ENCODE results near the gene RNF123. TPM values are rescaled to one million over a fixed set of nuclear protein-coding genes. Genes with fewer than 3 reads are reported as not detected.

Gene RNF123
- total and polyA plus RNA-seq, 2 donors (not counting 1 experiment from before 2014, with no cell fraction given), result 51.8 to 69.0 TPM

DNA sequence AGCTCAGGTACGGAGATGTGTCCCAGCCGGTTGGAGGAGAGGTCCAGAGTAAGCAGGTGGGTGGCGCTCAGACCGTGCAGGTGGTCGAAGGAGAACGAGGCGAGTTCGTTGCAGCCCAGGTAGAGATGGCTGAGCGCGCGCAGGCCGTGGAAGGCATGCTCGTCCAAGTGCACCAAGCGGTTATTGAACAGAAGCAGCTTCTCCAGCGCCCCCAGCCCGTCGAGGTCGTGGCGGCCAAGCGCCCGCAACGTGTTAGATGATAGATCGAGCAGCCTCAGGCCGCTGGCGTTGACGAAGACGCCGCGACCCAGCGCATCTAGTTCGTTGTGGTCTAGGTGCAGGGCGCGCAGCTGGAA, 29.5 kb downstream of the RNF123 start:
- H2AFZ ChIP-seq (ENCODE audit: insufficient read depth, low read depth, low read length, poor library complexity, severe bottlenecking), result peak overlapping the region; percentile 66
- TF ChIP-seq, protein P1, sequence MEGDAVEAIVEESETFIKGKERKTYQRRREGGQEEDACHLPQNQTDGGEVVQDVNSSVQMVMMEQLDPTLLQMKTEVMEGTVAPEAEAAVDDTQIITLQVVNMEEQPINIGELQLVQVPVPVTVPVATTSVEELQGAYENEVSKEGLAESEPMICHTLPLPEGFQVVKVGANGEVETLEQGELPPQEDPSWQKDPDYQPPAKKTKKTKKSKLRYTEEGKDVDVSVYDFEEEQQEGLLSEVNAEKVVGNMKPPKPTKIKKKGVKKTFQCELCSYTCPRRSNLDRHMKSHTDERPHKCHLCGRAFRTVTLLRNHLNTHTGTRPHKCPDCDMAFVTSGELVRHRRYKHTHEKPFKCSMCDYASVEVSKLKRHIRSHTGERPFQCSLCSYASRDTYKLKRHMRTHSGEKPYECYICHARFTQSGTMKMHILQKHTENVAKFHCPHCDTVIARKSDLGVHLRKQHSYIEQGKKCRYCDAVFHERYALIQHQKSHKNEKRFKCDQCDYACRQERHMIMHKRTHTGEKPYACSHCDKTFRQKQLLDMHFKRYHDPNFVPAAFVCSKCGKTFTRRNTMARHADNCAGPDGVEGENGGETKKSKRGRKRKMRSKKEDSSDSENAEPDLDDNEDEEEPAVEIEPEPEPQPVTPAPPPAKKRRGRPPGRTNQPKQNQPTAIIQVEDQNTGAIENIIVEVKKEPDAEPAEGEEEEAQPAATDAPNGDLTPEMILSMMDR (IDR thresholded peaks at IDR 0.05), result no peak
- TF ChIP-seq EZH2 (IDR thresholded peaks at IDR 0.05; ENCODE audit: borderline replicate concordance, insufficient read depth, low read depth, low read length, poor library complexity, severe bottlenecking), result no peak
- H3K9me3 ChIP-seq (ENCODE audit: control extremely low read depth in 1 of 3, control insufficient read depth in 2 of 3, insufficient read depth in 1 of 3, low read length in 2 of 3), result no peaks in the 10 kb centered on the region
- 19% methylated on average over 33 of the region's 33 CpGs for WGBS (ENCODE audit: insufficient coverage)
- intact Hi-C loops (cut with micrococcal nuclease), result loop anchor here (1.0 kb wide), 6 partner anchors 45 to 187 kb away; partner anchors contain the start of genes APEH, INKA1, IP6K1 and TRAIP
- no peak overlapping the region for H3K27ac ChIP-seq (ENCODE audit: low read length in 2 of 2)
- no peak for DNase-seq
- H3K27me3 ChIP-seq (replicated peaks in 1 of 4; ENCODE audit: control extremely low read depth in 1 of 4, control insufficient read depth in 3 of 4, insufficient read depth in 4 of 4, low read length in 3 of 4), result no peaks in the 10 kb centered on the region
- ATAC-seq (ENCODE audit: low read depth), result no peak
- peak overlapping the region; percentile 95 for H3K4me2 ChIP-seq (replicated peaks; ENCODE audit: low read depth, low read length, poor library complexity, severe bottlenecking)
- peaks cover 16 to 30% of the 10 kb centered on the region in 2 donors for H3K4me1 ChIP-seq (ENCODE audit: control insufficient read depth in 2 of 2, insufficient read depth in 2 of 2, low read length in 2 of 2)
- peak overlapping the region; percentile 96 for H3K4me3 Mint-ChIP-seq
- H3K36me3 ChIP-seq (replicated peaks in 1 of 2; ENCODE audit: control extremely low read depth in 1 of 2, control insufficient read depth in 1 of 2, extremely low read depth in 1 of 2, insufficient read depth in 2 of 2, low read length in 1 of 2), result peaks cover 0 to 23% of the 10 kb centered on the region in 2 experiments
- H3K4me3 ChIP-seq (ENCODE audit: control extremely low read depth in 1 of 5, extremely low read depth in 1 of 5, insufficient read depth in 1 of 5, low read depth in 2 of 5, low read length in 4 of 5), result peak overlapping the region; percentile 65 to 77 (median 71)
- CTCF ChIA-PET, result interaction anchor here (0.6 to 3.2 kb wide), 14 partner anchors 11 to 1523 kb away, joined by 3 to 22 read pairs (median 4); partner anchors contain the start of genes INKA1, IP6K1 and RBM6
- no peaks in the 10 kb centered on the region for H3K27me3 Mint-ChIP-seq
- H3K9me3 Mint-ChIP-seq (ENCODE audit: insufficient read depth), result no peaks in the 10 kb centered on the region
- peaks cover 4% of the 10 kb centered on the region for H3K79me2 ChIP-seq (ENCODE audit: control insufficient read depth, insufficient read depth, low read length)
- POLR2A ChIA-PET, result interaction anchor here (1.0 to 3.0 kb wide), 2 partner anchors 17 to 84 kb away, joined by 3 to 9 read pairs; partner anchors contain the start of gene INKA1
- peaks cover 36% of the 10 kb centered on the region for H3K4me1 Mint-ChIP-seq
- H4K20me1 ChIP-seq (ENCODE audit: control insufficient read depth, insufficient read depth, low read length, poor library complexity, severe bottlenecking), result no peaks in the 10 kb centered on the region
- peak overlapping the region; percentile 92 for H3K27ac Mint-ChIP-seq
- H3K9ac ChIP-seq (ENCODE audit: low read length), result peak overlapping the region; percentile 79

DNA sequence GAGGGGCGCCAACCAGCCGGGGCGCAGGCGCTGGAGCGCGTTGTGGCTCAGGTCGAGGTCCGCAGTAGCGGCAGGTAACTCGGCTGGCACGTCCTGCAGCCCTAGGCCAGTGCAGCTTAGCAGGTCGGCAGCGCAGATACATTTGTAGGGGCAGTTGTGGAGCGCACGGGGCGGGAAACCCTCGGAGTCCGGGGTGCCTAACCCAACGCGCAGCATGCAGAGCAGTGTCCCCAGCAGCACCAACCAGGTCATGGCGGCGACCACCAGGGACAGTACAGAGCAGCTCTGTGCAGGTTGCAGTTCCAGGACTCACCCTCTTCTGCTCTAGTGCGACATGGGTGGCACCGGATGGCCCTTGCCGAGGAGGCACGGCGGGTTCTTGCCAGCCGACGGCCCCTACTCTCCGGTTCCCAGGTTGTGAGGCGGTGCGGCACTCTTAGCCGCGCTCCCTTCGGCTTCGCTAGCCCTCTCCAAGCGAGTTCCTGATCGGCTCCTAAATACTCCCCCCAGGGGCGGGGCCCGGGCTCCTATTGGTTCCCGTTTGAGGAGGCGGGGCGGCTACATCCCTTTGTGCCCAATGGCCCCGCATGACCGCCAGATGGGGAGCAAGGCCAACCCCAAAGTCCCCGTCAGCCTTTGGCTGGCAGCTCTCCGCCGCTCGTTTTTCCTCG, 30.0 kb downstream of the RNF123 start, which contains the start of gene AMIGO3:
Gene AMIGO3 (minus strand): TSS at position 471 of the 671 bp plus-strand sequence. CDS start 219 bp downstream, at position 252.
- Histone ChIP-seq H4K20me1 (ENCODE audit: control insufficient read depth, insufficient read depth, low read length, poor library complexity, severe bottlenecking) (no peaks in the 10 kb centered on the region), H3K36me3 (replicated peaks in 1 of 2; ENCODE audit: control extremely low read depth in 1 of 2, control insufficient read depth in 1 of 2, extremely low read depth in 1 of 2, insufficient read depth in 2 of 2, low read length in 1 of 2) (peaks cover 0 to 23% of the 10 kb centered on the region in 2 experiments), H3K4me2 (replicated peaks; ENCODE audit: low read depth, low read length, poor library complexity, severe bottlenecking) (peak within 1 kb of the TSS; percentile 95), H3K79me2 (ENCODE audit: control insufficient read depth, insufficient read depth, low read length) (peaks cover 4% of the 10 kb centered on the region), H3K4me1 (ENCODE audit: control insufficient read depth in 2 of 2, insufficient read depth in 2 of 2, low read length in 2 of 2) (peaks cover 17 to 33% of the 10 kb centered on the region in 2 donors), H3K9ac (ENCODE audit: low read length) (peak within 1 kb of the TSS; percentile 79), H3K27ac (ENCODE audit: low read length in 2 of 2) (peak within 1 kb of the TSS; percentile 66 to 74), H3K9me3 (ENCODE audit: control extremely low read depth in 1 of 3, control insufficient read depth in 2 of 3, insufficient read depth in 1 of 3, low read length in 2 of 3) (no peaks in the 10 kb centered on the region), H3K4me3 (ENCODE audit: control extremely low read depth in 1 of 5, extremely low read depth in 1 of 5, insufficient read depth in 1 of 5, low read depth in 2 of 5, low read length in 4 of 5) (peak within 1 kb of the TSS; percentile 65 to 77 (median 71)), H2AFZ (ENCODE audit: insufficient read depth, low read depth, low read length, poor library complexity, severe bottlenecking) (peak within 1 kb of the TSS; percentile 66), H3K27me3 (replicated peaks in 1 of 4; ENCODE audit: control extremely low read depth in 1 of 4, control insufficient read depth in 3 of 4, insufficient read depth in 4 of 4, low read length in 3 of 4) (no peaks in the 10 kb centered on the region)
- H3K27ac Mint-ChIP-seq, result peak within 1 kb of the TSS; percentile 92
- no peak for TF ChIP-seq EZH2 (IDR thresholded peaks at IDR 0.05; ENCODE audit: borderline replicate concordance, insufficient read depth, low read depth, low read length, poor library complexity, severe bottlenecking)
- TF ChIP-seq, protein P1 (IDR thresholded peaks at IDR 0.05), result peak; percentile 91
- no peaks in the 10 kb centered on the region for H3K9me3 Mint-ChIP-seq (ENCODE audit: insufficient read depth)
- WGBS (ENCODE audit: insufficient coverage), result under 1% methylated on average over 50 of the region's 50 CpGs
- ChIA-PET POLR2A (interaction anchor here (0.6 to 3.0 kb wide), 5 partner anchors 18 to 798 kb away, joined by 3 to 9 read pairs (median 4); partner anchors contain the start of gene INKA1), CTCF (interaction anchor here (0.7 to 3.2 kb wide), 16 partner anchors 12 to 221 kb away, joined by 3 to 22 read pairs (median 4); partner anchors contain the start of genes INKA1, IP6K1 and RBM6)
- no peaks in the 10 kb centered on the region for H3K27me3 Mint-ChIP-seq
- intact Hi-C loops (cut with micrococcal nuclease), result loop anchor here (1.0 kb wide), 6 partner anchors 45 to 187 kb away; partner anchors contain the start of genes APEH, INKA1, IP6K1 and TRAIP
- peak within 1 kb of the TSS; percentile 96 for H3K4me3 Mint-ChIP-seq
- ATAC-seq (ENCODE audit: low read depth) (peak; percentile 64), DNase-seq (peak; percentile 95)
- H3K4me1 Mint-ChIP-seq, result peaks cover 40% of the 10 kb centered on the region
